ENCODE data around the gene PCDH9. TPM values are rescaled to one million over a fixed set of nuclear protein-coding genes. Genes with fewer than 3 reads are reported as not detected.
A peak's percentile ranks its signal among the peaks of the same experiment; 100 is the strongest.
"Not testable (repeated sequence)": the region's sequence is repeated elsewhere in the genome, so short reads cannot be mapped to it uniquely, and the experiment has no call there.

PCDH9 gene
- total RNA-seq, 1 donor from 2014 or later, result 52.7 TPM

- DNase-seq (ENCODE audit: low spot score), result no peak
These were observed 464.6 kb downstream of the PCDH9 start for GRCh38 chr13:66765559-66765958.

GRCh38 chr13:66760678-66761077, 469.5 kb downstream of the PCDH9 start:
- DNase-seq (ENCODE audit: low spot score), result not testable (repeated sequence)

DNA sequence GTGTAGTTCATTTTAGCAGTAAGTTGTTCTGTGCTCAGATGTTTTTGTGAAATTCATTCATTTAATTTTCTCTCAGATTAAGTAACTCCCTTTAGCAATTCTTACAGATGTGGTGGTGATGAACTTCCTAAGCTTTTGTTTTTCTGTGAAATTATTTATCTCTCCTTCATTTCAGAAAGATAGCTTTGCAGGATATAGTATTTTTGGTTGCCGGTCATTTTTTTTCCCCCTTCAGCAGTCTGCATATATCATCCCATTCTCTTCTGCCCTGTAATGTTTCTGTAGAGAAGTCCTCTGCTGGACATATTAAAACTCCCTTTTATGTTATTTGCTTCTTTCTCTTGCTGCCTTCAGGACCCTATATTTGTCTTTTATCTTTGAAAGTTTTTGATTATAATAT, 470.2 kb downstream of the PCDH9 start:
- DNase-seq (ENCODE audit: low spot score), result no peak

- DNase-seq (ENCODE audit: low spot score), result no peak
These were observed 478.4 kb downstream of the PCDH9 start for GRCh38 chr13:66751691-66752090.

- DNase-seq (ENCODE audit: low spot score), result no peak
These were observed 481.4 kb downstream of the PCDH9 start for GRCh38 chr13:66748712-66749111.

DNA sequence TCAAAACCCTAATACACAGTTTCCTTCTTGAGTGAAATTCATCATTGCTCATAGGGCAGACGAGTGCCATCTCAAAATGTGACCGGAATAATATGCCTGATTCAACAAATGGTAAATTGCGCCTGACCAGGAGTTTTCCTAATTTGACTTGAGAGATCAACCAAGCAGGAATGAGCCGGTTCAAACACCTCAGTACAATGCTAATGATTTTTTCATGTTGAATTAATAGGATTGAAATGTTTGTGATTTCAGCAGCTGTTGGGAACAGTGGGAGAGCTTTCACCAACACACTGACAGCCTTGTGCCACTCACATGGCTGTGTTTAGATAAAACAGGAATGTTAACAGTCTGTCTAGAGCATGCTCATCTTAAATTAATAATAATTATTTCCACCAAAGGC, 484.8 kb downstream of the PCDH9 start:
- DNase-seq (ENCODE audit: low spot score), result no peak

DNA sequence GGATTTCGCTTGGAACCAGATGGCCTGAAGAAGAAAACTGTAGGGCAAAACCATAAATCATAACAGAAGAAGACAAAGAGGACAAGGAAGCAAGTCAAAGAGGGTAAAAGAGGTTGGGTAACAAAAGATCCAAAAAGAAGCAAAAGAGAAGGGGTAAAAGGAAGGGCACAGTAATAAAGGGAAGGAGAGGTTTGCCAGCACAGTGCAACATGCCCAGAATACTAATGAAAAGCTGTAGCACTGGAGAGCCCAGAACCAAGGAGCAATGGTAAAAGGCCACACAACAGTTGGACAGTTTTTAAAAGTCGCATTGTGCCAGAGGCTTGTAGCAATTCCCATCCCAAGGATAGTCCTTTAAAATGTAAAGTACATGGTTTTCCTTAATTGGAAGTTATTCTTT, 506.6 kb downstream of the PCDH9 start:
- DNase-seq (ENCODE audit: low spot score), result no peak

DNA sequence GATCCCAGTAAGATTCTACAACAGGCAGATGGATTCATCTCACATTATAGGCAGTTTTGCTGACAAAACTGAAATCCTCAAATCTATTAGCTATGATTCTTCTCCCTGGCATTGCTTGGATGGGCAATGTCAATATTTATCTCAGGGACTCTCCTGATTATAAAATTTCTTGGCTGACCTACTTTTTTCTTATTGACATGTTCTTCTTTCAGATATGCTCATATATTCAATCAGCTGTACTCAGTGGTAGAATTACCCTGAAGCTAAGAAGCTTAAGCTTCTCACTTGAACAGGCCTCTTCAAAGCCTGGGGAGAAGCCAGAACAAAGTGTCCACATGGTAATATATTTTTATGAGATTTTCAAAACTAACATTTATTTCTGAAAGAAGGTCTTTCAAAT, 513.6 kb downstream of the PCDH9 start:
- DNase-seq (ENCODE audit: low spot score), result no peak

GRCh38 chr13:66714795-66715194, 515.3 kb downstream of the PCDH9 start:
- no peak for DNase-seq (ENCODE audit: low spot score)

GRCh38 chr13:66704110-66704509, 526.0 kb downstream of the PCDH9 start:
- DNase-seq (ENCODE audit: low spot score), result no peak

DNA sequence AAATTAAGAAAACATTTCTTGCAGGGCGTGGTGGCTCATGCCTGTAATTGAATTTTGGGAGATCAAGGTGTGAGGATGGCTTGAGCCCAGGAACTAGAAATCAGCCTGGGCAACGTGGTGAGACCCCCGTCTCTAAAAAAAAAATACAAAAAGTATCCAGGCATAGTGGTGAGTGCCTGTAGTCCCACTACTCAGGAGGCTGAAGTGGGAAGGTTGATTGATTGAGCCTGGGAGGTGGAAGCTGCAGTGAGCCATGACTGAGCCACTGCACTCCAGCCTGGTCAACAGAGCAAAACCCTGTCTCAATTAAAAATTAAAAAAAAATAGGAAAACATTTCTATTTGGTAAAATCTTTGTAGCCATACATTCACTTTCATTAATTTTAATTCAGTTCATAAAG, 526.5 kb downstream of the PCDH9 start:
- no peak for DNase-seq (ENCODE audit: low spot score)

GRCh38 chr13:66700117-66700601, 530.0 kb downstream of the PCDH9 start:
- no peak for DNase-seq (ENCODE audit: low spot score)

- DNase-seq (ENCODE audit: low spot score), result no peak
These were observed 536.5 kb downstream of the PCDH9 start for GRCh38 chr13:66693656-66694055.

DNA sequence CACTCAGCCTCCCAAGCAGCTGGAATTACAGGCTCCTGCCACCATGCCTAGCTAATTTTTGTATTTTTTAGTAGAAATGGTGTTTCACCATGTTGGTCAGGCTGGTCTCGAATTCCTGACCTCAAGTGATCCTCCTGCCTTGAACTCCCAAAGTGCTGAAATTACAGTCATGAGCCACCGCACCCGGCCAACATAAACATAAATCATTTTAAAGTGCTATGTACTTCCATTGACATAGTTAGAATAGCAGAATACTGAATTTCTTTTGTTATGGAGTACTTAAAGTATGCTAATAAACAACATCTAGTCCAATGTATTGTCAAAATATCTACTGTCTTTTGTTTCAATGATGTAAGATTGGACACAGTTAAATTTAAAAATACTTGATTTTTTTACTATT, 539.0 kb downstream of the PCDH9 start:
- DNase-seq (ENCODE audit: low spot score), result no peak

DNA sequence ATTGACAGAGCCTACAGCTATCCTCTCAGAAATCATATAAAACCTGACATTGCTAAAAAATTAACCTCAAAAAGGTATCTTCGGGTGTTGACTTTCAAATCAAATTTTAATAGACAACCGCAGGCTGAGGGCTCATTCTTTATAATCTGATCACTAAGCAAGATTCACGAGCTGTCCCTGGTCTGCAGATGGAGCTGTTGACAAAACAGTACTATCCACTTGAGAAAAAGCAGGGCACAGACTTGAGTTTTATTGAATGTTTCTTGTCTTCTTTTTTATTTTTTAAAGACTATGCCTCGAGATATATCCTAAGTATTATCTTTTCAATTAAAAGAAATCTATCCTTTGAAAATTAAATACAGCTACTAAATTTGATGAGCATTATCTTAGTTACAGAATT, 540.5 kb downstream of the PCDH9 start:
- peak; percentile 69 for DNase-seq (ENCODE audit: low spot score)

DNA sequence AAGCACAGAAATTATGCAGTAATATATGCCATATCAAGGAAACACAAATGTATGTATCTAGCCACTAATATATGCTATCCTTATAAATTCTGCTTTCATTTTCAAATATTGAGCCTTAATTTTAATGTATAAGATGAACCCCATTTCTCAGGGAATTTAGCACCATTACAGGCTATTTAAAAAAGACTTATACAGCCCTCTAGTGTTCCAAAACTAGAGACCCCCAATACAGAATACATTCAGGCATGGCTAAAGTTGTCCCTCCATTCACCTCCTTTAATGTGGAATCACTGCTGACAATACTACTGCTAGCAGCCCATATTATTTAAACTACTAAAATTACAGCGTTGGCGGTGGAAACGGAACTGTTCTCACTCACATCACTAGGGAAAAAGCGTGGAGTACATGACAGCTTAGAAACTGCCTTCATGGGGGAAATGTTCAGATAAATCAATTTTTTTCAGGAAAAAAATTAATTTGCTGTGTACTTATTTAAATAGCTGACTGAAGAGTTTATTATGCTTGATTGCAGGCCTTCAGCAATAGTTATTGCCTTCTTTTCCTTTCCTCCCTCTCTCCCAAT, 541.0 kb downstream of the PCDH9 start:
- no peak for DNase-seq (ENCODE audit: low spot score)

DNA sequence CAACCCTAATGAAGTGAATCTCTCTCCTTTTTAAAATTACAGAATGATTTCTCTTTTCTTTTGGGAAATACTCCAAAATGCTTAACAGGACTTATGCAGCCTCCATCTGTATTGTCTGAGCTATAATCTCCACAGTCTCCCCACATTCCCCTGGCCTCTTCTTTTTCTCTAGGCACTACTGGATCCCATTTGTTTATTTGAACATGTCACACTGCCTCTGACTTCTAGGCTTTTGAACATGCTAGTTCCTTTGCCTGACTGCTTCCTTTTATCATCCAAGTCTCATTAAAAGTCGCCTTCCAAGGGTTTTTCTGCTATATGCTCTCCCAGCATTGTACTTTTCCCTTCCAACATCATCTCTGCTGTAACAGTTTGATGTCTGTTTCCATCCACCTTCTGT, 548.7 kb downstream of the PCDH9 start:
- DNase-seq (ENCODE audit: low spot score), result no peak

- no peak for DNase-seq (ENCODE audit: low spot score)
These were observed 550.1 kb downstream of the PCDH9 start for GRCh38 chr13:66680031-66680430.

- no peak for DNase-seq (ENCODE audit: low spot score)
These were observed 554.5 kb downstream of the PCDH9 start for GRCh38 chr13:66675620-66676019.

GRCh38 chr13:66673401-66673800, 556.7 kb downstream of the PCDH9 start:
- no peak for DNase-seq (ENCODE audit: low spot score)

DNA sequence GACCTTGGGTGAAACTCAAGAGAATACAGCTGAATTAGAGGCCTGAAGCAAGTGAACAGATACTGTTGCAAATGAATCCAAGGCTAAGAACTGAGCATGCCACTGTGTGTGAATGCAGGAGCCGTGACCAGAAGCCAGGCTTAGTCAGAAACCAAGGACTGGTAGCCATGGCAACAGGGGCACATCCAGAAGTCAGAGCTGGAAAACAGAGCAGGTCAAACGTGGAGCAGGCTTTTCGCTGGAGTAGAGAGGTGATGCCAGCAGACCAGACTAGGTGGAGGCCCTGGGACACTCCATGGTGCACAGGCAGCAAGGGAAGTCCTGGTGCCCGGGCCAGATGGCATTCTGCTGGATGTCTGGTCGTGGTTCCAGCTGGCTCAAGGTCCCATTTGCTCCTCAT, 564.1 kb downstream of the PCDH9 start:
- no peak for DNase-seq (ENCODE audit: low spot score)

- no peak for DNase-seq (ENCODE audit: low spot score)
These were observed 566.4 kb downstream of the PCDH9 start for GRCh38 chr13:66663711-66664110.

DNA sequence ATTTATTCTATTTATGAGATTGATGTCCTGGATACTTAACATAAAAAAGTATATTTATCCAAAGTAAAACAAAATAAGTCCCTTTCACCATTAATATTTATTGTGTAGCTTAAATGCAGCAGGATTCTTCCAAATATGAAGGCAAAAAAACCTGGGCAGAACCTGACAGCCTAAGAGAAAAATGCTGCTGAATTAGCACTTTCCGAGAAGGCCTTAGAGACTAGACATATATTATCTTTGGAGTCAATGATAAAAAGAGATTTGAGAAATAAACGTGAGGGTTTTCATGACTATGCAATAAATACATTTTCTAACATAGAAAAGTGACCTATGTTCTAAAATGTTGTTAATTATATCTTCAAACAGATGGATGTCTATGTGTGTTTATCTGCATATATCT, 566.9 kb downstream of the PCDH9 start:
- no peak for DNase-seq (ENCODE audit: low spot score)

DNA sequence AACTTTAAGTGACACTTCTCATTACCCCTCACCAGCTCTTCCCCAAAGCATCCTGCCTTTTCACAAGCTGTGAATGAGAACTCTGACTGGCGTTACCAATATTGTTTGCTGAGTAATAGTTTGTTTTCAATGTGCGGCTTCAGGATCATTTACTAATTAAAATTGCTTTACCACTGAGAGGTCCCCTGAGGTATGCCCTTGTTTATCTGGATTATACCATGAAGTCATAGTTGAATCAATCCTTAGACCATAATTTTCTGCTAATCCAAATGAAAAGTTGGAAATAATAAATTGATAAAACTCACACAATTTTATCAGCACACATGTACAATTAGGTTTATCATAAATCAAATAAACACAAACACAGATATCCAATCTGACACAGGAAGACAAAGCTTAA, 568.8 kb downstream of the PCDH9 start:
- DNase-seq (ENCODE audit: low spot score), result no peak

All from umbilical cord (tissue), 2 donors.